ENCODE data around the gene ACSF3. TPM values are rescaled to one million over a fixed set of nuclear protein-coding genes. Genes with fewer than 3 reads are reported as not detected.

ACSF3 gene
- total RNA-seq, 1 experiment from 2014 or later, result 33.5 TPM

DNA sequence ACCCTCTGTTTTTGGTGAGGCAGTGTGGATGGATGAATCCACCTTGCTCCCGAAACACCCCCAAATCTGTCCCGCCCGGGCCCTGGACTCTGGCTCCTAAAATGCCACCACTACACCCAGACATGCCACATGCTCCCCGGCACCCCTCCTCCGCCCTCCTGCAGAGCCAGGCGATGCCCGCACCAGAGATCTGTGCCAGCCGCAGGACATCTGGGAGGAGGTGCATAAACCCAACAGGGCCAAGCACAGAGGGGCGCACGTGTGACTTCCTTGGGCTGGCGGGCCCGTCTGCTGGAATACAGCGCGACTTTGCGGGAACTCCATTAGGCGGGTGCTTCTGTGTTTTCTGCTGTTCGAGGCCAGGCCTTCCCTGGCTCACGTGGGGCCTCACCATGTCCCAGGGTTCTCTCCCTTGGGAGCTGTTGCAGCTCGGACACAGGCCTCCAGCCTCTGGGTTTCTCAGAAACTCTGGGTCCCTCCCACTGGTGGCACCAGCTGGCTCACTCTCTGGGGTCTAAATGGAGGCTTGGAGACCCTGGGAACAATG, 14.1 kb upstream of the ACSF3 start:
- Histone ChIP-seq H3K9me2 (replicated peaks; ENCODE audit: low read length) (no peaks in the 10 kb centered on the region), H3K36me3 (ENCODE audit: low read depth, low read length) (no peaks in the 10 kb centered on the region), H3K9me3 (ENCODE audit: low read length) (no peaks in the 10 kb centered on the region), H3K4me1 (ENCODE audit: insufficient read depth, low read length) (no peaks in the 10 kb centered on the region), H3K4me3 (ENCODE audit: low read length) (no peak overlapping the region), H3K79me2 (ENCODE audit: low read length) (no peaks in the 10 kb centered on the region), H4K20me1 (ENCODE audit: low read length) (no peaks in the 10 kb centered on the region), H3K27me3 (ENCODE audit: low read length) (peaks cover 2% of the 10 kb centered on the region), H3K9ac (ENCODE audit: low read length) (no peak overlapping the region), H3K4me2 (ENCODE audit: low read length) (no peak overlapping the region), H2AFZ (ENCODE audit: low read length) (no peak overlapping the region), H3K27ac (ENCODE audit: low read length) (no peak overlapping the region), H3F3A (ENCODE audit: low read length, unreplicated experiment) (no peaks in the 10 kb centered on the region)
- DNase-seq (no peak), ATAC-seq (no peak)
- intact Hi-C loops (cut with micrococcal nuclease), result no loop called here
- BruUV-seq (replicated peaks), result no TSS peak
- ChIA-PET CTCF (no interaction called here), POLR2A (ENCODE audit: unreplicated experiment) (no interaction called here)
- TF ChIP-seq EZH2 (IDR thresholded peaks at IDR 0.05; ENCODE audit: low read length, unreplicated experiment), result no peak
- no peak for TF ChIP-seq EZH2phosphoT487 (IDR thresholded peaks at IDR 0.05; ENCODE audit: borderline replicate concordance, low read length)
- TF ChIP-seq, protein P1, sequence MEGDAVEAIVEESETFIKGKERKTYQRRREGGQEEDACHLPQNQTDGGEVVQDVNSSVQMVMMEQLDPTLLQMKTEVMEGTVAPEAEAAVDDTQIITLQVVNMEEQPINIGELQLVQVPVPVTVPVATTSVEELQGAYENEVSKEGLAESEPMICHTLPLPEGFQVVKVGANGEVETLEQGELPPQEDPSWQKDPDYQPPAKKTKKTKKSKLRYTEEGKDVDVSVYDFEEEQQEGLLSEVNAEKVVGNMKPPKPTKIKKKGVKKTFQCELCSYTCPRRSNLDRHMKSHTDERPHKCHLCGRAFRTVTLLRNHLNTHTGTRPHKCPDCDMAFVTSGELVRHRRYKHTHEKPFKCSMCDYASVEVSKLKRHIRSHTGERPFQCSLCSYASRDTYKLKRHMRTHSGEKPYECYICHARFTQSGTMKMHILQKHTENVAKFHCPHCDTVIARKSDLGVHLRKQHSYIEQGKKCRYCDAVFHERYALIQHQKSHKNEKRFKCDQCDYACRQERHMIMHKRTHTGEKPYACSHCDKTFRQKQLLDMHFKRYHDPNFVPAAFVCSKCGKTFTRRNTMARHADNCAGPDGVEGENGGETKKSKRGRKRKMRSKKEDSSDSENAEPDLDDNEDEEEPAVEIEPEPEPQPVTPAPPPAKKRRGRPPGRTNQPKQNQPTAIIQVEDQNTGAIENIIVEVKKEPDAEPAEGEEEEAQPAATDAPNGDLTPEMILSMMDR (conservative IDR thresholded peaks at IDR 0.05; ENCODE audit: low read depth, low read length), result no peak

DNA sequence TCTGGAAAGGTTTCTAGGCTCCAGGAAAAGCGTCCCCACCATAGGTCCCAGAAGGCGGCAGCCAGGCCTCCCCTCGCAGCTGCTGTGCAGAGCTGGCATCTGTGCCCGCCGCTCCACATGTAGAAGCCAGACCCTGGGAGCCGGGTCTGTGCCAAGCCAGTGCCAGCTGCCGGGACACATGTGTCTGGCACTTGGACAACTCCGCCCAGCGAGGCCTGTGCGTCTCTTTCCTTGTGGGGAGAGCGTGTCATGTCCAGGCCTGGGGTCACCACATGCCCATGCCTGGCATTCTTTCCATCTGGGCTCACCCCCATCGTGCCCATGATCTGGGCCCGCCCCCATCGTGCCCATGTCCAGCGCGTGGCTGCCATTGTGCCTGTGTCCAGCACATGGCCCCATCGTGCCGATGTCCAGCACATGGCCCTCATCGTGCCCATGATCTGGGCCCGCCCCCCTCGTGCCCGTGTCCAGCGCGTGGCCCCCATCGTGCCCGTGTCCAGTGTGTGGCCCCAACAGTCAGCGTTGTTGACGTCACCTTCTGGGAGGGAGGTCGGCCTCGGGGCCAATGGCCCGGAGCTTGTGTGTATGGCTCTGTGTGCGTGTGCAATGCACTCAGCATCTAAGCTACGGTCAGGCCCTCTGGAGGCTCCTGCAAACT, 13.3 kb upstream of the ACSF3 start:
- no peaks in the 10 kb centered on the region for H4K20me1 ChIP-seq (ENCODE audit: low read length)
- H3F3A ChIP-seq (ENCODE audit: low read length, unreplicated experiment), result no peaks in the 10 kb centered on the region
- H3K9ac ChIP-seq (ENCODE audit: low read length), result no peak overlapping the region
- ChIA-PET CTCF (no interaction called here), POLR2A (ENCODE audit: unreplicated experiment) (no interaction called here)
- H3K79me2 ChIP-seq (ENCODE audit: low read length), result no peaks in the 10 kb centered on the region
- H3K4me2 ChIP-seq (ENCODE audit: low read length), result no peak overlapping the region
- intact Hi-C loops (cut with micrococcal nuclease), result no loop called here
- TF ChIP-seq EZH2phosphoT487 (IDR thresholded peaks at IDR 0.05; ENCODE audit: borderline replicate concordance, low read length) (no peak), EZH2 (IDR thresholded peaks at IDR 0.05; ENCODE audit: low read length, unreplicated experiment) (no peak)
- TF ChIP-seq, protein P1 (conservative IDR thresholded peaks at IDR 0.05; ENCODE audit: low read depth, low read length), result no peak
- ATAC-seq, result no peak
- no peak overlapping the region for H3K4me3 ChIP-seq (ENCODE audit: low read length)
- H3K27me3 ChIP-seq (ENCODE audit: low read length), result peaks cover 10% of the 10 kb centered on the region
- H3K27ac ChIP-seq (ENCODE audit: low read length), result no peak overlapping the region
- no peaks in the 10 kb centered on the region for H3K36me3 ChIP-seq (ENCODE audit: low read depth, low read length)
- no peak overlapping the region for H2AFZ ChIP-seq (ENCODE audit: low read length)
- H3K4me1 ChIP-seq (ENCODE audit: insufficient read depth, low read length), result no peaks in the 10 kb centered on the region
- H3K9me3 ChIP-seq (ENCODE audit: low read length), result no peaks in the 10 kb centered on the region
- no TSS peak for BruUV-seq (replicated peaks)
- DNase-seq, result no peak
- no peaks in the 10 kb centered on the region for H3K9me2 ChIP-seq (replicated peaks; ENCODE audit: low read length)

- H3K36me3 ChIP-seq (ENCODE audit: low read depth, low read length), result no peaks in the 10 kb centered on the region
- no TSS peak for BruUV-seq (replicated peaks)
- H2AFZ ChIP-seq (ENCODE audit: low read length), result no peak overlapping the region
- no peaks in the 10 kb centered on the region for H3K4me1 ChIP-seq (ENCODE audit: insufficient read depth, low read length)
- no peaks in the 10 kb centered on the region for H3K9me3 ChIP-seq (ENCODE audit: low read length)
- intact Hi-C loops (cut with micrococcal nuclease), result no loop called here
- H3K9ac ChIP-seq (ENCODE audit: low read length), result no peak overlapping the region
- ChIA-PET POLR2A (ENCODE audit: unreplicated experiment) (no interaction called here), CTCF (no interaction called here)
- H3K9me2 ChIP-seq (replicated peaks; ENCODE audit: low read length), result no peaks in the 10 kb centered on the region
- no peak for DNase-seq
- H4K20me1 ChIP-seq (ENCODE audit: low read length), result no peaks in the 10 kb centered on the region
- no peak for ATAC-seq
- H3K27ac ChIP-seq (ENCODE audit: low read length), result no peak overlapping the region
- no peak overlapping the region for H3K4me3 ChIP-seq (ENCODE audit: low read length)
- no peak overlapping the region for H3K4me2 ChIP-seq (ENCODE audit: low read length)
- peaks cover 20% of the 10 kb centered on the region for H3K27me3 ChIP-seq (ENCODE audit: low read length)
- H3K79me2 ChIP-seq (ENCODE audit: low read length), result no peaks in the 10 kb centered on the region
- H3F3A ChIP-seq (ENCODE audit: low read length, unreplicated experiment), result no peaks in the 10 kb centered on the region
- TF ChIP-seq EZH2 (IDR thresholded peaks at IDR 0.05; ENCODE audit: low read length, unreplicated experiment), result no peak
- TF ChIP-seq, protein P1 (conservative IDR thresholded peaks at IDR 0.05; ENCODE audit: low read depth, low read length), result no peak
Observed at GRCh38 chr16:89081556-89081955, 12.1 kb upstream of the ACSF3 start.
